OCI-LY7 (cell line): ENCODE measurements around the gene SCRT2. TPM values are rescaled to one million over a fixed set of nuclear protein-coding genes. Genes with fewer than 3 reads are reported as not detected.

Experiments used
- BruUV-seq: library from RNA; stranded (reverse); fragments of 400-500 nt; replicated peaks from 2 replicates; lab custom pipeline; 2021; lab: Mats Ljungman, UMichigan
- CTCF ChIA-PET: fragments of 300-600 bp; sonication (Branson Sonifier 250); formaldehyde crosslinking; loops from one replicate; lab custom pipeline; 2022; ENCODE audit warnings: antibody characterized with exemption; ENCODE audit not compliant: unreplicated experiment; lab: Charles Lee
- POLR2A ChIA-PET: fragments of 300-600 bp; sonication (Branson Sonifier 250); formaldehyde crosslinking; loops from one replicate; lab custom pipeline; 2022; ENCODE audit warnings: antibody characterized with exemption; lab: Charles Lee
- DNase-seq: peaks from one replicate; pipeline ENCODE4 v3.0.0-alpha.2; 2015; ENCODE audit warnings: low spot score
- H2AFZ ChIP-seq: fragments of 200-600 bp; sonication (generic), shearing (Covaris generic); 2 replicates; pipeline ENCODE4 v1.6.1; 2014; ENCODE audit warnings: mild to moderate bottlenecking, antibody characterized with exemption, low read length, moderate library complexity
- H3K27ac ChIP-seq: fragments of 200-600 bp; sonication (generic); 2 replicates; pipeline ENCODE4 v1.5.1; 2014; ENCODE audit warnings: mixed run types, low read depth, mild to moderate bottlenecking, moderate library complexity, low read length, inconsistent platforms; ENCODE audit not compliant: poor library complexity, severe bottlenecking
- H3K36me3 ChIP-seq: fragments of 200-600 bp; sonication (generic); 2 replicates; pipeline ENCODE4 v1.6.1; 2014; ENCODE audit warnings: mild to moderate bottlenecking, antibody characterized with exemption, low read length, moderate library complexity, mixed read lengths; ENCODE audit not compliant: insufficient read depth
- H3K4me1 ChIP-seq: fragments of 200-600 bp; sonication (generic); 2 replicates; pipeline ENCODE4 v1.5.1; 2014; ENCODE audit warnings: mild to moderate bottlenecking, low read length; ENCODE audit not compliant: insufficient read depth, poor library complexity, severe bottlenecking
- H3K4me2 ChIP-seq: fragments of 200-600 bp; sonication (generic); 2 replicates; pipeline ENCODE4 v1.6.1; 2014; ENCODE audit warnings: mild to moderate bottlenecking, low read length
- H3K4me3 ChIP-seq: fragments of 200-600 bp; sonication (generic); 2 replicates; pipeline ENCODE4 v1.5.1; 2014; ENCODE audit warnings: mild to moderate bottlenecking, low read depth, low read length; ENCODE audit not compliant: poor library complexity, severe bottlenecking
- H3K79me2 ChIP-seq: fragments of 200-600 bp; sonication (generic); 2 replicates; pipeline ENCODE4 v1.6.1; 2016; ENCODE audit warnings: low read depth, mild to moderate bottlenecking, low read length, moderate library complexity, mixed read lengths; ENCODE audit not compliant: insufficient read depth
- H3K9me2 ChIP-seq: fragments of 200-600 bp; sonication (generic); 2 replicates; pipeline ENCODE4 v1.6.1; 2016; ENCODE audit warnings: mild to moderate bottlenecking, low read length, mixed read lengths; ENCODE audit not compliant: insufficient read depth
- H3K9me3 ChIP-seq: fragments of 200-600 bp; sonication (generic); 2 replicates; pipeline ENCODE4 v1.6.1; 2014; ENCODE audit warnings: mild to moderate bottlenecking, mixed run types, low read length, mixed read lengths
- H4K20me1 ChIP-seq: fragments of 200-600 bp; sonication (generic); 2 replicates; pipeline ENCODE4 v1.6.1; 2014; ENCODE audit warnings: mild to moderate bottlenecking, antibody characterized with exemption, low read length, moderate library complexity, mixed read lengths; ENCODE audit not compliant: insufficient read depth
- EZH2phosphoT487 ChIP-seq: fragments of 200-600 bp; sonication (generic); IDR thresholded peaks from 2 replicates; pipeline ENCODE4 v1.6.1; 2018; ENCODE audit warnings: low read depth, borderline replicate concordance, mild to moderate bottlenecking, mixed run types, antibody characterized with exemption, low read length, moderate library complexity, mixed read lengths
- intact Hi-C: fragments of 100-400 bp; cut with micrococcal nuclease; formaldehyde crosslinking; loops from one replicate; pipeline ENCODE4 v1.10.0; 2022; ENCODE audit not compliant: unreplicated experiment
- total RNA-seq, 2 experiments: library from RNA; depleted of rRNA in 1 of 2; stranded (reverse); fragments of >200 nt in 1 of 2; shearing (Covaris generic) in 1 of 2; gene quantifications; 2 replicates each; pipeline ENCODE4 v1.2.3, GENCODE V29; 2014 to 2022
- TF ChIP-seq, protein P1 (sequence below): fragments of 200-600 bp; sonication (generic); conservative IDR thresholded peaks from 2 replicates; pipeline ENCODE4 v1.5.1; 2014; ENCODE audit warnings: mild to moderate bottlenecking, antibody characterized with exemption, low read length, moderate library complexity, mixed read lengths

The SCRT2 gene
- total RNA-seq, 2 experiments from 2014 or later: not detected

DNA sequence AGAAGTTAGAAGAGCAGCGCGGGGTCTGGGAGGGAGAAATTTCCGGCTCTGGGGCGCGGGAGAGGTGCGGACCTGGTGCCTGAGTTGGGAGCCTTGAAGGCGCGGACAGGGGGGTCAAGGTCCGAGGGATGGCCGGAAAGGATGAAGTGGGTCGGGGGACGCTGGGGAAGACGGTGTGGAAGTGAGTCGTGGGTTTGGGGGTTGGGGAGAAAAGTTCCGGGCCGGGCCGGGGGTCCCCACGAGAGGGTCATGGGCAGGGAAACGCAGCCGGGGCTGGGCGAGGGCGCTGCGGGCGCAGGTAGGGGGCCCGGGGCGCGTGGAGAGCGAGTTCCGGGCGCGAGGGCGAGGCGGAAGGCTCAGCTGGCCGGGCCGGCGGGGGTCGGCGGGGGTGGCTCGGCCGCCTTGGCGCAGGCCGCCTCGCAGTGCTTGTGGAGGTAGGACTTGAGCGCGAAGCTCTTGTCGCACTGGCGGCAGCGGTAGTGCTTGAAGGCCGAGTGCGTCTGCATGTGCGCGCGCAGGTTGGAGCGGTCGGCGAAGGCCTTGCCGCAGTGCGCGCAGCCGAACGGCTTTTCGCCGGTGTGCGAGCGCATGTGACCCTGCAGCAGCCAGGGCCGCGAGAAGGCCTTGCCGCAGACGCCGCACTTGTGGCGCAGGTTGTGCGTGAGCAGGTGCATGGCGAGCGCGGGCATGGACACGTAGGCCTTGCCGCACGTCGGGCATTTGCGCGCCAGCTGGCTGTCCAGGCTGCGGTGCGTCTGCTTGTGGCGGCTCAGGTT, 12.1 kb downstream of the SCRT2 start:
- no peak for DNase-seq
- ChIA-PET CTCF (no interaction called here), POLR2A (no interaction called here)
- TF ChIP-seq EZH2phosphoT487: no peak
- TF ChIP-seq, protein P1, sequence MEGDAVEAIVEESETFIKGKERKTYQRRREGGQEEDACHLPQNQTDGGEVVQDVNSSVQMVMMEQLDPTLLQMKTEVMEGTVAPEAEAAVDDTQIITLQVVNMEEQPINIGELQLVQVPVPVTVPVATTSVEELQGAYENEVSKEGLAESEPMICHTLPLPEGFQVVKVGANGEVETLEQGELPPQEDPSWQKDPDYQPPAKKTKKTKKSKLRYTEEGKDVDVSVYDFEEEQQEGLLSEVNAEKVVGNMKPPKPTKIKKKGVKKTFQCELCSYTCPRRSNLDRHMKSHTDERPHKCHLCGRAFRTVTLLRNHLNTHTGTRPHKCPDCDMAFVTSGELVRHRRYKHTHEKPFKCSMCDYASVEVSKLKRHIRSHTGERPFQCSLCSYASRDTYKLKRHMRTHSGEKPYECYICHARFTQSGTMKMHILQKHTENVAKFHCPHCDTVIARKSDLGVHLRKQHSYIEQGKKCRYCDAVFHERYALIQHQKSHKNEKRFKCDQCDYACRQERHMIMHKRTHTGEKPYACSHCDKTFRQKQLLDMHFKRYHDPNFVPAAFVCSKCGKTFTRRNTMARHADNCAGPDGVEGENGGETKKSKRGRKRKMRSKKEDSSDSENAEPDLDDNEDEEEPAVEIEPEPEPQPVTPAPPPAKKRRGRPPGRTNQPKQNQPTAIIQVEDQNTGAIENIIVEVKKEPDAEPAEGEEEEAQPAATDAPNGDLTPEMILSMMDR: no peak
- Histone ChIP-seq H3K36me3 (no peaks in the 10 kb centered on the region), H3K4me2 (no peak overlapping the region), H3K4me1 (peaks cover 22% of the 10 kb centered on the region), H4K20me1 (no peaks in the 10 kb centered on the region), H3K79me2 (no peaks in the 10 kb centered on the region), H3K4me3 (no peak overlapping the region), H2AFZ (no peak overlapping the region), H3K27ac (no peak overlapping the region), H3K9me2 (no peaks in the 10 kb centered on the region), H3K9me3 (no peaks in the 10 kb centered on the region)
- no TSS peak for BruUV-seq
- intact Hi-C loops: no loop called here

- H4K20me1 ChIP-seq: no peaks in the 10 kb centered on the region
- no peaks in the 10 kb centered on the region for H3K36me3 ChIP-seq
- intact Hi-C loops: no loop called here
- H3K79me2 ChIP-seq: no peaks in the 10 kb centered on the region
- no peak overlapping the region for H3K27ac ChIP-seq
- peaks cover 22% of the 10 kb centered on the region for H3K4me1 ChIP-seq
- BruUV-seq: no TSS peak
- TF ChIP-seq, protein P1: no peak
- ChIA-PET POLR2A (no interaction called here), CTCF (no interaction called here)
- H2AFZ ChIP-seq: no peak overlapping the region
- H3K9me2 ChIP-seq: no peaks in the 10 kb centered on the region
- H3K4me2 ChIP-seq: no peak overlapping the region
- H3K9me3 ChIP-seq: no peaks in the 10 kb centered on the region
- no peak overlapping the region for H3K4me3 ChIP-seq
- DNase-seq: no peak
Measured at GRCh38 chr20:662277-663192, 13.1 kb downstream of the SCRT2 start.
